Measurements from ENCODE around the gene CFAP119.

DNA sequence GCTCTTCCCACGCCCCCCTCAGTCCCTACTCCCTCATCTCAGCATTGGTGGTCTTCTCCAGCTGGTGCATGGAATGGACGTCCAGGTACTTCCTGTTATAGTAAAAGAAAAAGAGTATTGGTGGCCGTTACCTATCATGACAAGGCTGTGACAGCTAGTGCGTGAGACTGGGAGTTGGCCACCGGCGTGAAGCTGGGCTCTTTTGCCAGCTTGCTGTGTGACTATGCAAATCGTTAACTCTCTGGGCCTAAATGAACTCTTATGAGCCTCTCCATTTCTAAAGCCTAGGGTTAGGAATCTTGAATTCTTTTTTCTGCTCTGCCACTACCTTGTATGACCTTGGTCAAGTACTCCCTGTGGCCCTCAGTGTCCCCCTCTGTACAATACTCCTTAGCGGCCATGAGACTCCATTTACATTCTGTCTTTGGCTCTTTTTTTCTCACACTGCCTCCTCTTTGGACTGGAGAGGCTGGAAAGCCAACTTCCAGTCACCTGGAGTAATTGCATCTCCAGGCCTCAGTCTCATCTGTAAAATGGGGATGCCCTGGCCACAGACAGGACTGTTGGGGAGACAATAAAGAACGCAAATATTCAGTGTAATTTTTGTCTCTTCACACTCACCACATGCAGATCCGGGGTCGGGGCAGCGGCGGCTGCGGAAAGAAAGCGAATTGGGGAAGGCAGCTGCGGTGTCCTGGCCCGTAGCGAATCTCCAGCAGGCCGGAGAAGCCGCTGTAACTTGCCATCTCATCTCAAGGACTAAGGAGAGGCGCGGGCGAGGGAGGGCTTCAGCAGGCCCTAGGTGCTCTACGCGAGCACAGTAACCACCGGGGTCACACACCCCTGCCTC, 1.1 kb downstream of the CFAP119 start:
- TF ChIP-seq RARB (CRISPR knock-in tag; IDR thresholded peaks at IDR 0.05) = no peak
- TF ChIP-seq, protein P1, sequence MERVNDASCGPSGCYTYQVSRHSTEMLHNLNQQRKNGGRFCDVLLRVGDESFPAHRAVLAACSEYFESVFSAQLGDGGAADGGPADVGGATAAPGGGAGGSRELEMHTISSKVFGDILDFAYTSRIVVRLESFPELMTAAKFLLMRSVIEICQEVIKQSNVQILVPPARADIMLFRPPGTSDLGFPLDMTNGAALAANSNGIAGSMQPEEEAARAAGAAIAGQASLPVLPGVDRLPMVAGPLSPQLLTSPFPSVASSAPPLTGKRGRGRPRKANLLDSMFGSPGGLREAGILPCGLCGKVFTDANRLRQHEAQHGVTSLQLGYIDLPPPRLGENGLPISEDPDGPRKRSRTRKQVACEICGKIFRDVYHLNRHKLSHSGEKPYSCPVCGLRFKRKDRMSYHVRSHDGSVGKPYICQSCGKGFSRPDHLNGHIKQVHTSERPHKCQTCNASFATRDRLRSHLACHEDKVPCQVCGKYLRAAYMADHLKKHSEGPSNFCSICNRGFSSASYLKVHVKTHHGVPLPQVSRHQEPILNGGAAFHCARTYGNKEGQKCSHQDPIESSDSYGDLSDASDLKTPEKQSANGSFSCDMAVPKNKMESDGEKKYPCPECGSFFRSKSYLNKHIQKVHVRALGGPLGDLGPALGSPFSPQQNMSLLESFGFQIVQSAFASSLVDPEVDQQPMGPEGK (CRISPR knock-in tag; IDR thresholded peaks at IDR 0.05; ENCODE audit: borderline replicate concordance) = no peak
- TF ChIP-seq, protein P2, sequence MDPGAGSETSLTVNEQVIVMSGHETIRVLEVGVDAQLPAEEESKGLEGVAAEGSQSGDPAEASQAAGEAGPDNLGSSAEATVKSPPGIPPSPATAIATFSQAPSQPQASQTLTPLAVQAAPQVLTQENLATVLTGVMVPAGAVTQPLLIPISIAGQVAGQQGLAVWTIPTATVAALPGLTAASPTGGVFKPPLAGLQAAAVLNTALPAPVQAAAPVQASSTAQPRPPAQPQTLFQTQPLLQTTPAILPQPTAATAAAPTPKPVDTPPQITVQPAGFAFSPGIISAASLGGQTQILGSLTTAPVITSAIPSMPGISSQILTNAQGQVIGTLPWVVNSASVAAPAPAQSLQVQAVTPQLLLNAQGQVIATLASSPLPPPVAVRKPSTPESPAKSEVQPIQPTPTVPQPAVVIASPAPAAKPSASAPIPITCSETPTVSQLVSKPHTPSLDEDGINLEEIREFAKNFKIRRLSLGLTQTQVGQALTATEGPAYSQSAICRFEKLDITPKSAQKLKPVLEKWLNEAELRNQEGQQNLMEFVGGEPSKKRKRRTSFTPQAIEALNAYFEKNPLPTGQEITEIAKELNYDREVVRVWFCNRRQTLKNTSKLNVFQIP (CRISPR knock-in tag; IDR thresholded peaks at IDR 0.05; ENCODE audit: borderline replicate concordance, low read depth) = no peak
- no peak for TF ChIP-seq ZNF565 (CRISPR knock-in tag; conservative IDR thresholded peaks at IDR 0.05; ENCODE audit: low read depth)
- TF ChIP-seq, protein P3, sequence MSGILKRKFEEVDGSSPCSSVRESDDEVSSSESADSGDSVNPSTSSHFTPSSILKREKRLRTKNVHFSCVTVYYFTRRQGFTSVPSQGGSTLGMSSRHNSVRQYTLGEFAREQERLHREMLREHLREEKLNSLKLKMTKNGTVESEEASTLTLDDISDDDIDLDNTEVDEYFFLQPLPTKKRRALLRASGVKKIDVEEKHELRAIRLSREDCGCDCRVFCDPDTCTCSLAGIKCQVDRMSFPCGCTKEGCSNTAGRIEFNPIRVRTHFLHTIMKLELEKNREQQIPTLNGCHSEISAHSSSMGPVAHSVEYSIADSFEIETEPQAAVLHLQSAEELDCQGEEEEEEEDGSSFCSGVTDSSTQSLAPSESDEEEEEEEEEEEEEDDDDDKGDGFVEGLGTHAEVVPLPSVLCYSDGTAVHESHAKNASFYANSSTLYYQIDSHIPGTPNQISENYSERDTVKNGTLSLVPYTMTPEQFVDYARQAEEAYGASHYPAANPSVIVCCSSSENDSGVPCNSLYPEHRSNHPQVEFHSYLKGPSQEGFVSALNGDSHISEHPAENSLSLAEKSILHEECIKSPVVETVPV (CRISPR knock-in tag; IDR thresholded peaks at IDR 0.05) = no peak
- no peak for TF ChIP-seq TCF4 (CRISPR knock-in tag; IDR thresholded peaks at IDR 0.05; ENCODE audit: borderline replicate concordance)

All from SK-N-SH treated with all-trans-retinoic acid at 6 μM for 48 hours (cell line).